Neuronal stem cell (in vitro differentiated cells): ENCODE measurements around the gene SLC25A48.
"Not testable (repeated sequence)": the region's sequence is repeated elsewhere in the genome, so short reads cannot be mapped to it uniquely, and the experiment has no call there.

Experiments
- DNase-seq: peaks from one replicate; pipeline ENCODE4 v3.0.0-alpha.2; 2013; ENCODE audit warnings: low spot score
- H2AFZ ChIP-seq: one replicate; pipeline ENCODE4 v1.6.1; 2013; ENCODE audit warnings: mild to moderate bottlenecking, low read length, inconsistent platforms
- H2AK5ac ChIP-seq: 2 replicates; pipeline ENCODE4 v1.6.1; 2013; ENCODE audit warnings: low read depth, mild to moderate bottlenecking, inconsistent platforms, low read length, moderate library complexity, mixed read lengths
- H2BK120ac ChIP-seq: 2 replicates; pipeline ENCODE4 v1.6.1; 2013; ENCODE audit warnings: low read depth, mild to moderate bottlenecking, inconsistent platforms, low read length, moderate library complexity, mixed read lengths
- H2BK12ac ChIP-seq: one replicate; pipeline ENCODE4 v1.6.1; 2013; ENCODE audit warnings: low read length, inconsistent platforms
- H2BK15ac ChIP-seq: 2 replicates; pipeline ENCODE4 v1.6.1; 2013; ENCODE audit warnings: mild to moderate bottlenecking, low read length, inconsistent platforms, mixed read lengths
- H2BK5ac ChIP-seq: one replicate; pipeline ENCODE4 v1.6.1; 2013; ENCODE audit warnings: inconsistent platforms, mild to moderate bottlenecking, low read length, moderate library complexity
- H3K14ac ChIP-seq: one replicate; pipeline ENCODE4 v1.6.1; 2013; ENCODE audit warnings: low read length, inconsistent platforms
- H3K18ac ChIP-seq: 2 replicates; pipeline ENCODE4 v1.6.1; 2013; ENCODE audit warnings: low read length, inconsistent platforms
- H3K23ac ChIP-seq: 2 replicates; pipeline ENCODE4 v1.6.1; 2013; ENCODE audit warnings: low read depth, mild to moderate bottlenecking, mixed read lengths, low read length, inconsistent platforms; ENCODE audit not compliant: poor library complexity
- H3K27ac ChIP-seq: replicated peaks from 3 replicates; pipeline ENCODE4 v1.5.1; 2013; ENCODE audit warnings: low read length, inconsistent platforms
- H3K27me3 ChIP-seq, 3 experiments: 2 replicates each; pipeline ENCODE4 v1.6.1; 2013; ENCODE audit warnings: low read length in 3 of 3, mild to moderate bottlenecking in 2 of 3, inconsistent platforms in 1 of 3, low read depth in 1 of 3, mixed read lengths in 1 of 3, moderate library complexity in 1 of 3; ENCODE audit not compliant: control insufficient read depth in 3 of 3, insufficient read depth in 3 of 3
- H3K36me3 ChIP-seq, 2 donors: replicated peaks in 1 of 2; 2 replicates each; pipeline ENCODE4 v1.6.1; 2013; ENCODE audit warnings: low read length in 2 of 2; ENCODE audit not compliant: control insufficient read depth in 2 of 2, insufficient read depth in 2 of 2
- H3K4ac ChIP-seq: 2 replicates; pipeline ENCODE4 v1.6.1; 2013; ENCODE audit warnings: inconsistent platforms, mild to moderate bottlenecking, low read length, moderate library complexity
- H3K4me1 ChIP-seq, 2 donors: 1 replicate in 1 of 2; 2 replicates in 1 of 2; pipeline ENCODE4 v1.6.1; 2013; ENCODE audit warnings: low read length in 2 of 2, low read depth in 1 of 2; ENCODE audit not compliant: control insufficient read depth in 2 of 2, insufficient read depth in 1 of 2
- H3K4me2 ChIP-seq: one replicate; pipeline ENCODE4 v1.6.1; 2013; ENCODE audit warnings: mild to moderate bottlenecking, low read length, inconsistent platforms; ENCODE audit not compliant: insufficient read depth, poor library complexity, severe bottlenecking
- H3K4me3 ChIP-seq, 2 donors: 2 replicates each; pipeline ENCODE4 v1.5.1; 2013; ENCODE audit warnings: low read length in 2 of 2, mild to moderate bottlenecking in 2 of 2, inconsistent platforms in 1 of 2, moderate library complexity in 1 of 2
- H3K79me1 ChIP-seq: one replicate; pipeline ENCODE4 v1.6.1; 2013; ENCODE audit warnings: low read depth, mild to moderate bottlenecking, inconsistent platforms, low read length, moderate library complexity
- H3K9ac ChIP-seq: one replicate; pipeline ENCODE4 v1.6.1; 2013; ENCODE audit warnings: mild to moderate bottlenecking, low read depth, low read length, inconsistent platforms; ENCODE audit not compliant: poor library complexity
- H3K9me3 ChIP-seq, 2 donors: replicated peaks in 1 of 2; 2 replicates each; pipeline versions ENCODE3 to v1.6.1; 2013; ENCODE audit warnings: low read length in 2 of 2, mild to moderate bottlenecking in 2 of 2, inconsistent platforms in 1 of 2, low read depth in 1 of 2, mixed read lengths in 1 of 2, moderate library complexity in 1 of 2; ENCODE audit not compliant: control insufficient read depth in 2 of 2, insufficient read depth in 1 of 2
- H4K8ac ChIP-seq: one replicate; pipeline ENCODE4 v1.6.1; 2013; ENCODE audit warnings: low read depth, mild to moderate bottlenecking, inconsistent platforms, low read length, moderate library complexity
- H4K91ac ChIP-seq: one replicate; pipeline ENCODE4 v1.6.1; 2013; ENCODE audit warnings: low read length, low read depth, mild to moderate bottlenecking, inconsistent platforms; ENCODE audit not compliant: poor library complexity
- WGBS, 2 donors: extraction: QIAGEN DNeasy Blood & Tissue Kit; methylation state at CpG; one replicate each; pipeline ENCODE4 v1.1.7; 2013; ENCODE audit warnings: missing lambda C conversion rate in 2 of 2, mixed read lengths in 1 of 2; ENCODE audit not compliant: insufficient read length in 2 of 2, insufficient replicate concordance in 1 of 2; ENCODE audit errors: extremely low coverage in 2 of 2; 5-methylcytosine and 5-hydroxymethylcytosine counted together

The SLC25A48 gene

GRCh38 chr5:135832941-135833920, 1.2 kb upstream of the SLC25A48 start:
- H2BK12ac ChIP-seq, result no peak overlapping the region
- H3K14ac ChIP-seq, result no peak overlapping the region
- H3K27ac ChIP-seq, result no peak overlapping the region
- H4K8ac ChIP-seq, result no peak overlapping the region
- H3K4me2 ChIP-seq, result no peak overlapping the region
- no CpG with 5 or more reads among the region's 14 CpGs for WGBS, 2 donors
- H2BK5ac ChIP-seq, result no peak overlapping the region
- no peaks in the 10 kb centered on the region for H3K36me3 ChIP-seq
- H3K23ac ChIP-seq, result no peak overlapping the region
- no peak overlapping the region for H2BK120ac ChIP-seq
- no peak overlapping the region for H3K9ac ChIP-seq
- H3K79me1 ChIP-seq, result no peaks in the 10 kb centered on the region
- H3K27me3 ChIP-seq, result peaks cover 0 to 65% (median 26%) of the 10 kb centered on the region in 3 experiments
- H2AK5ac ChIP-seq, result no peak overlapping the region
- peaks cover 0 to 2% of the 10 kb centered on the region in 2 donors for H3K4me1 ChIP-seq
- no peak overlapping the region for H3K4ac ChIP-seq
- no peak overlapping the region for H4K91ac ChIP-seq
- DNase-seq, result no peak
- H3K4me3 ChIP-seq, result no peak overlapping the region
- H2AFZ ChIP-seq, result no peak overlapping the region
- no peaks in the 10 kb centered on the region for H3K9me3 ChIP-seq
- H3K18ac ChIP-seq, result no peak overlapping the region
- no peak overlapping the region for H2BK15ac ChIP-seq

GRCh38 chr5:135833961-135834638, 363 bp upstream of the SLC25A48 start:
- H3K9me3 ChIP-seq, result no peaks in the 10 kb centered on the region
- H3K4me1 ChIP-seq, result peaks cover 0 to 2% of the 10 kb centered on the region in 2 donors
- H3K4me3 ChIP-seq, result no peak overlapping the region
- no peak overlapping the region for H3K18ac ChIP-seq
- peaks cover 0 to 65% (median 26%) of the 10 kb centered on the region in 3 experiments for H3K27me3 ChIP-seq
- peak overlapping the region; percentile 61 for H3K23ac ChIP-seq
- no peak overlapping the region for H2BK5ac ChIP-seq
- H2AK5ac ChIP-seq, result peak overlapping the region; percentile 20
- DNase-seq, result no peak
- H3K14ac ChIP-seq, result no peak overlapping the region
- no peak overlapping the region for H3K9ac ChIP-seq
- H3K4ac ChIP-seq, result no peak overlapping the region
- no peak overlapping the region for H2BK15ac ChIP-seq
- H3K27ac ChIP-seq, result no peak overlapping the region
- H4K8ac ChIP-seq, result no peak overlapping the region
- no peaks in the 10 kb centered on the region for H3K79me1 ChIP-seq
- H2AFZ ChIP-seq, result peak overlapping the region; percentile 90
- H2BK12ac ChIP-seq, result no peak overlapping the region
- no peak overlapping the region for H2BK120ac ChIP-seq
- H4K91ac ChIP-seq, result no peak overlapping the region
- peak overlapping the region; percentile 95 for H3K4me2 ChIP-seq
- no peaks in the 10 kb centered on the region for H3K36me3 ChIP-seq
- WGBS, 2 donors, result no CpG with 5 or more reads among the region's 16 CpGs

GRCh38 chr5:135835766-135836165, 1.3 kb downstream of the SLC25A48 start:
- Histone ChIP-seq H3K14ac (no peak overlapping the region), H2BK15ac (no peak overlapping the region), H2BK120ac (no peak overlapping the region), H3K27ac (no peak overlapping the region), H3K4me3 (no peak overlapping the region), H3K18ac (no peak overlapping the region), H3K9ac (no peak overlapping the region), H3K27me3 (peaks cover 0 to 59% (median 26%) of the 10 kb centered on the region in 3 experiments), H2BK12ac (no peak overlapping the region), H4K91ac (no peak overlapping the region), H3K9me3 (no peaks in the 10 kb centered on the region), H3K79me1 (no peaks in the 10 kb centered on the region), H3K23ac (no peak overlapping the region), H3K4me2 (no peak overlapping the region), H3K4ac (no peak overlapping the region), H2BK5ac (no peak overlapping the region), H3K4me1 (peaks cover 0 to 2% of the 10 kb centered on the region in 2 donors), H3K36me3 (no peaks in the 10 kb centered on the region), H4K8ac (no peak overlapping the region), H2AK5ac (no peak overlapping the region), H2AFZ (no peak overlapping the region)
- no CpG with 5 or more reads among the region's 7 CpGs for WGBS, 2 donors
- no peak for DNase-seq

GRCh38 chr5:135838395-135838794, 3.9 kb downstream of the SLC25A48 start:
- H3K4me3 ChIP-seq, H2BK120ac ChIP-seq, H3K36me3 ChIP-seq, H3K4me1 ChIP-seq, H3K23ac ChIP-seq, H3K18ac ChIP-seq, H3K4me2 ChIP-seq, H2AK5ac ChIP-seq, H3K79me1 ChIP-seq, H3K4ac ChIP-seq, H3K27ac ChIP-seq, DNase-seq, H3K9ac ChIP-seq, H2BK15ac ChIP-seq, H2BK5ac ChIP-seq, H4K91ac ChIP-seq, H3K14ac ChIP-seq, H2AFZ ChIP-seq, H3K9me3 ChIP-seq, H4K8ac ChIP-seq, H2BK12ac ChIP-seq: not testable (repeated sequence)
- peaks cover 0 to 36% (median 25%) of the 10 kb centered on the region in 3 experiments for H3K27me3 ChIP-seq
